DND-41 (cell line): ENCODE measurements around the gene R3HDM1.
"Not testable (repeated sequence)": the region's sequence is repeated elsewhere in the genome, so short reads cannot be mapped to it uniquely, and the experiment has no call there.

Experiments
- ATAC-seq: fragments of 200-7000 bp; cut with Tn5 transposase; 3 replicates; pipeline ENCODE4 v1.9.1; 2021; ENCODE audit warnings: low read depth; ENCODE audit not compliant: insufficient read depth
- DNase-seq: peaks from one replicate; pipeline ENCODE4 v3.0.0-alpha.2; 2020
- H2AFZ ChIP-seq: 2 replicates; pipeline ENCODE4 v1.6.0; 2012; ENCODE audit warnings: low read depth, low read length
- H3K27ac ChIP-seq: 2 replicates; pipeline ENCODE4 v1.5.1; 2012; ENCODE audit warnings: low read length, inconsistent platforms
- H3K27me3 ChIP-seq: fragments of 200-600 bp; sonication (generic); 2 replicates; pipeline ENCODE4 v1.6.0; 2012; ENCODE audit warnings: low read length, mild to moderate bottlenecking, inconsistent platforms; ENCODE audit not compliant: insufficient read depth, poor library complexity
- H3K36me3 ChIP-seq: 2 replicates; pipeline ENCODE4 v1.5.1; 2012; ENCODE audit warnings: low read length, inconsistent platforms; ENCODE audit not compliant: insufficient read depth
- H3K4me1 ChIP-seq: 2 replicates; pipeline ENCODE4 v1.5.1; 2012; ENCODE audit warnings: mild to moderate bottlenecking, low read length; ENCODE audit not compliant: insufficient read depth
- H3K4me2 ChIP-seq: 2 replicates; pipeline ENCODE4 v1.6.0; 2012; ENCODE audit warnings: mild to moderate bottlenecking, moderate library complexity, low read length, inconsistent platforms; ENCODE audit not compliant: insufficient read depth
- H3K4me3 ChIP-seq, 2 experiments: fragments of 200-600 bp in 1 of 2; shearing (Covaris generic) in 1 of 2; 2 replicates each; pipeline ENCODE4 v1.5.1; 2012 to 2016; ENCODE audit warnings: inconsistent platforms in 2 of 2, low read length in 2 of 2, mild to moderate bottlenecking in 2 of 2, low read depth in 1 of 2, moderate library complexity in 1 of 2
- H3K79me2 ChIP-seq: 2 replicates; pipeline ENCODE4 v1.6.0; 2012; ENCODE audit warnings: low read length, inconsistent platforms; ENCODE audit not compliant: insufficient read depth
- H3K9ac ChIP-seq: 2 replicates; pipeline ENCODE4 v1.6.0; 2012; ENCODE audit warnings: low read depth, mild to moderate bottlenecking, inconsistent platforms, low read length, moderate library complexity
- H3K9me3 ChIP-seq: 2 replicates; pipeline ENCODE4 v1.5.1; 2012; ENCODE audit warnings: low read length, moderate library complexity, mild to moderate bottlenecking, inconsistent platforms; ENCODE audit not compliant: insufficient read depth, severe bottlenecking
- H4K20me1 ChIP-seq: 2 replicates; pipeline ENCODE4 v1.6.0; 2012; ENCODE audit warnings: low read length; ENCODE audit not compliant: insufficient read depth
- CTCF ChIP-seq: IDR thresholded peaks from 2 replicates; pipeline ENCODE4 v1.5.1; 2012; ENCODE audit warnings: borderline replicate concordance, low read length, moderate library complexity, mild to moderate bottlenecking; ENCODE audit not compliant: poor library complexity, severe bottlenecking; ENCODE audit errors: extremely low read depth
- EZH2 ChIP-seq: IDR thresholded peaks from 3 replicates; pipeline ENCODE4 v1.6.1; 2012; ENCODE audit warnings: borderline replicate concordance, low read depth, mild to moderate bottlenecking, moderate library complexity, low read length, inconsistent platforms; ENCODE audit not compliant: severe bottlenecking

R3HDM1 gene

GRCh38 chr2:135694711-135695110 lies 163.4 kb downstream of the R3HDM1 start:
- no peak for DNase-seq
- TF ChIP-seq EZH2, result no peak
- TF ChIP-seq CTCF, result no peak
- no peaks in the 10 kb centered on the region for H3K9me3 ChIP-seq
- H4K20me1 ChIP-seq, result no peaks in the 10 kb centered on the region
- no peaks in the 10 kb centered on the region for H3K4me1 ChIP-seq
- no peak overlapping the region for H3K4me2 ChIP-seq
- H3K36me3 ChIP-seq, result peaks cover 9% of the 10 kb centered on the region; the same call in 1 of the 2 replicates
- no peak for ATAC-seq
- H3K27ac ChIP-seq, result no peak overlapping the region
- H3K79me2 ChIP-seq, result no peaks in the 10 kb centered on the region
- H3K27me3 ChIP-seq, result no peaks in the 10 kb centered on the region
- H3K4me3 ChIP-seq, result no peak overlapping the region
- H2AFZ ChIP-seq, result no peak overlapping the region
- no peak overlapping the region for H3K9ac ChIP-seq

GRCh38 chr2:135698838-135699237 lies 167.6 kb downstream of the R3HDM1 start:
- TF ChIP-seq EZH2 (no peak), CTCF (no peak)
- DNase-seq (no peak), ATAC-seq (no peak)
- Histone ChIP-seq H3K27me3 (no peaks in the 10 kb centered on the region), H3K79me2 (no peaks in the 10 kb centered on the region), H4K20me1 (no peaks in the 10 kb centered on the region), H3K36me3 (peaks cover 19% of the 10 kb centered on the region; the same call in 1 of the 2 replicates), H3K9me3 (no peaks in the 10 kb centered on the region), H3K9ac (no peak overlapping the region), H3K27ac (no peak overlapping the region), H3K4me2 (no peak overlapping the region), H3K4me3 (no peak overlapping the region), H3K4me1 (no peaks in the 10 kb centered on the region), H2AFZ (no peak overlapping the region)

GRCh38 chr2:135701442-135701841 lies 170.2 kb downstream of the R3HDM1 start:
- Histone ChIP-seq H3K9me3 (no peaks in the 10 kb centered on the region), H3K4me3 (no peak overlapping the region), H3K36me3 (peaks cover 16% of the 10 kb centered on the region; the same call in 1 of the 2 replicates), H2AFZ (no peak overlapping the region), H3K27me3 (no peaks in the 10 kb centered on the region), H3K9ac (no peak overlapping the region), H3K27ac (no peak overlapping the region), H4K20me1 (no peaks in the 10 kb centered on the region), H3K4me2 (no peak overlapping the region), H3K4me1 (no peaks in the 10 kb centered on the region), H3K79me2 (no peaks in the 10 kb centered on the region)
- TF ChIP-seq CTCF (no peak), EZH2 (no peak)
- ATAC-seq (no peak), DNase-seq (no peak)

- Histone ChIP-seq H3K4me1 (no peaks in the 10 kb centered on the region), H2AFZ (no peak overlapping the region), H3K4me2 (no peak overlapping the region), H3K79me2 (no peaks in the 10 kb centered on the region), H3K9ac (no peak overlapping the region), H4K20me1 (no peaks in the 10 kb centered on the region), H3K36me3 (peaks cover 16% of the 10 kb centered on the region; the same call in 1 of the 2 replicates), H3K9me3 (no peaks in the 10 kb centered on the region), H3K27ac (no peak overlapping the region), H3K4me3 (no peak overlapping the region), H3K27me3 (no peaks in the 10 kb centered on the region)
- TF ChIP-seq EZH2 (no peak), CTCF (no peak)
- DNase-seq (no peak), ATAC-seq (no peak)
Measured at GRCh38 chr2:135703300-135703699, 172.0 kb downstream of the R3HDM1 start.

GRCh38 chr2:135704075-135704474 lies 172.8 kb downstream of the R3HDM1 start:
- peaks cover 16% of the 10 kb centered on the region; the same call in 1 of the 2 replicates for H3K36me3 ChIP-seq
- H3K79me2 ChIP-seq, H3K27ac ChIP-seq, ATAC-seq, H3K4me2 ChIP-seq, H3K4me3 ChIP-seq, DNase-seq, H2AFZ ChIP-seq, H3K27me3 ChIP-seq, H3K4me1 ChIP-seq, H4K20me1 ChIP-seq, H3K9ac ChIP-seq, H3K9me3 ChIP-seq: not testable (repeated sequence)
